Sciatic nerve (tissue), 2 donors: ENCODE data around the gene MCCC1. TPM values are rescaled to one million over a fixed set of nuclear protein-coding genes. Genes with fewer than 3 reads are reported as not detected.
"Not testable (repeated sequence)": the region's sequence is repeated elsewhere in the genome, so short reads cannot be mapped to it uniquely, and the experiment has no call there.

Source experiments
- ATAC-seq: fragments of 200-7000 bp; cut with Tn5 transposase; one replicate; pipeline ENCODE4 v1.9.1; 2020; ENCODE audit warnings: mild to moderate bottlenecking, moderate library complexity
- DNase-seq: peaks from one replicate; pipeline ENCODE4 v3.0.0-alpha.2; 2020; ENCODE audit warnings: low spot score
- intact Hi-C: fragments of 100-400 bp; cut with DNase I; formaldehyde crosslinking; loops from one replicate; pipeline ENCODE4 v1.14.2; 2022
- total RNA-seq: library from RNA; stranded (reverse); fragmentation: NEBNext Ultra II Directional; extraction: Animal tissue kit (Norgen Biotek cat#: 25700); gene quantifications from one replicate; pipeline ENCODE4 v1.2.1, GENCODE V29; 2021
- donor health status: DM: no; HTN: no; CAD: no.
- donor health status: DM: no; HTN: no; CAD: no.

Gene MCCC1
- 32.0 TPM for total RNA-seq

DNA sequence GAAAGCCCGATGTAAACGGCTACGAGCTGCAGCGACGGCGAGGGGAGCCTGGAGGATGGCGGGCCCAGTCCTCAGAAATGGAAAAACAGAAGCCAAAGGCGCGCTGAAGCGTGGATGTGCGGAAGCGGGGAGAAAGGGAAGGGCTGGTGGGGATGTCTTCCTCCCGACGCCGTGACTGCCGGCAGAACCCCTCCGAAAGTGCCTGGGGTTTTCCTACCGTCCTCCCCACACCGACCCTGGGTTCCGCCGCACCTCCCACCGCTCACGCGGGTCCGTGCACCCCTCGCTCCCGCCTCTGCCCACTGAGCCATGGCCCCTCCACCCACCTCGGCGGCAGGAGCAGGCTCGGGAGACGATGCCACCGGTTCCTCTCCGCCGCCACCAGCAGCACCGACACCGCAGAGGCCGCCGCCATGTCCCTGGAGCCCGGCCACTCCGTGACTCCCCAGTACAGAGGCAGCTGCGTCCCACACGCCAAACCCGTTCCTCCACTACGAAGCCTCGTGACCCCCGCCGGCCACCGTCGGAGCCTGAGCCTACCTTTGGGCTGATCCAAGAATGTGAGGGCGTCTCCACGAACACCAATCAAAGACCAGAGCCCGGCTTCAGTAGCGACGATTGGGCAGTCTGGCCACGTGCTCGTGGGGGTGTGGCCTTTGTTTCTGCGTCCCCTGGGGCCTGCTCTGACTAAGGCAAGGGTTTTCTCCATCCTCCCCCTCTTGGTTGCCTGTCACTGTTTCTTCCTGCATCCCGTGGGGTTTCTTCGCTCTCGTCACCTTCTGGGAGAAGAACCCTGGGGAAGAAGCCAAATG lies at the start of gene MCCC1:
Gene MCCC1 (minus strand): TSS at position 471 of the 812 bp plus-strand sequence. CDS start 56 bp downstream, at position 415.
- ATAC-seq (peak; percentile 100), DNase-seq (peak; percentile 98)
- intact Hi-C loops = no loop called here

DNA sequence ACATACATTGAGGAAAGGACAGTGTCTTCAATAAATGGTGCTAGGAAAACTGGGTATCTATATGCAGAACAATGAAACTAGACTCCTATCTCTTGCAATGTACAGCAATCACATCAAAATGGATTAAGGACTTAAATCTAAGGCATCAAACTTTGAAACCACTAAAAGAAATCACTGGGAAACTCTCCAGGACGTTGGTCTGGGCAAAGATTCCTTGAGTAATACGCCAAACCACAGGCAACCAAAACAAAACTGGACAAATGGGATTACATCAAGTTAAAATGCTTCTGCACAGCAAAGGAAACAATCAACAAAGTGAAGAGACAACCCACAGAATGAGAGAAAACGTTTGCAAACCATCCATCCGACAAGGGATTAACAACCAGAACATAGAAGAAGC lies 48.8 kb upstream of the MCCC1 start:
- DNase-seq = no peak
- ATAC-seq = no peak
- intact Hi-C loops = no loop called here

DNA sequence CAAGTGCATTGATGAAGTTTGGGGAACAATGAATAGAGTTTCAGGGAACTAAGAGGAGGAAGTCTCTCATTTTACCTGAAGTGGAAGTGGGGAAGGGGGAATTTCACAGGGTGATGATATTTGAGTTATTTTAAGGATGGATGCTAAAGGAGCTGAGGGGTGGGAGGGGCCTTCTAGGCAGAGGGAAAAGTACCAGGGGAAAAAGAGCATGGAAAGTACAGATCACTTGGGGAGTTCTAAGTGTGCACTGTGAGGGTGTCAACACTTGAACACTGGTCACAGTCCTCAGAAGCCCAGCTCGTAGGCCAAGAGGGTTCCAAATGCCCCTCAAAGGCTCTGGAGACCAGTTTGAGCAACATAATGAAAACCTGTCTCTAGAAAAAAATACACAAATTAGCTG lies 45.1 kb upstream of the MCCC1 start:
- ATAC-seq (no peak), DNase-seq (no peak)
- intact Hi-C loops = no loop called here

DNA sequence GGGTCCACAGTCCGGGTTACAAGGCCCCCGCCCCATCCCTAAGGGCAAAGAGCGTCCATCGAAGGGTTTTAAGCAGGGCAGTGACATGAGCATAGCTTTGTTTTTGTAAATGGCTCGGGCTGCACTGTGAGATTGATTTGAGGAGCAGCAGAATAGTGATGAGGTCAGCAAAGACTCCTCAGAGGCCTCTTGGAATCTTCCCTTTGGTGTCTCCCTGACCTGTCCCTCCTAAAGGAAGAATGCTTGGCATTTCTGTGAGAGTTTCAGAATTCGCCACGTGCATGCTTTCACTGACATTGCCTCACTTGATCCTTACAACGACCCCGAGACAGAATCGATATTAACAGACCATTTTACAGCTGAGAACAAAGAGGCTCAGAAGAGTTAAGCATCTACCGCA lies 42.9 kb upstream of the MCCC1 start:
- DNase-seq = no peak
- ATAC-seq = no peak
- intact Hi-C loops = no loop called here

DNA sequence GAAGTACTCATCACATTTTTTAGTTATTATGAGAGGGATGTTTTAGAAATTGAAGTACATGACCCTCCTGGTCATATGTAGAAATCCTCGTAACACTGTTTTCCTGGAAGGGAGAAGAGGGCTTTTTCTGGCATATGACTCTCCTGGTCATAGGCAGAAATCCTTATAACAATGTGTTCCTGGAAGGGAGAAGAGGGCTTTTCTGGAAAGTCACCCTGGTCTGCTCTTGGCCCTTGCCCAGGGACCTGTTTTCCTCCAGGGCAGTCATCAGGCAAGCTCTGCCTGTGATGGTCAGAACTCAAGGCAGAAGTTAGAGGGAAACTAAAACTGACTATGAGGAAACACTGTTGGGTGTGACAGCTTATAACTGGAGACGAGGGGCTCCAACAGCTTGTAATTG lies 35.5 kb upstream of the MCCC1 start:
- intact Hi-C loops = loop anchor here (10.0 kb wide), 1 partner anchor 50 kb away; no protein-coding TSS in a partner anchor
- ATAC-seq = no peak
- no peak for DNase-seq

DNA sequence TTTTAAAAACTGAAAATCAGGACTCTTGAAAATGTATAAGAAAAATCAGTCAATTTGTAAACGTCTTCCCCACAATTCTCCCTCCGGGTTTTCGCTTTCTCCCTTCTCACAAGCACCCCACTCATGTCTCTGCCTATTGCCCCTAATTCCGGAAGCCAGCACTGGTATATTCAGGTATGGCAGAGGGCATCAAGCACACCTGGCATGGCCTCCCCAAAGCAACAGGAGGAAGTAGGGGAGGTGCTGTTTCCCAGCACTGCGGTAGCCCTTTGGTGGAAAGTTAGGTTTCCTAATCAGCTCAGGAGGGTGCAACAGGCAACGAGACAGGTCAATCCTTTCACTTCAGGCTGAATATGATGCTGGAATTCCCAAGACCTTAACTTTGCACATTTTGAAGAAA lies 33.1 kb upstream of the MCCC1 start:
- DNase-seq = no peak
- intact Hi-C loops = loop anchor here (10.0 kb wide), 1 partner anchor 52 kb away; no protein-coding TSS in a partner anchor
- no peak for ATAC-seq

DNA sequence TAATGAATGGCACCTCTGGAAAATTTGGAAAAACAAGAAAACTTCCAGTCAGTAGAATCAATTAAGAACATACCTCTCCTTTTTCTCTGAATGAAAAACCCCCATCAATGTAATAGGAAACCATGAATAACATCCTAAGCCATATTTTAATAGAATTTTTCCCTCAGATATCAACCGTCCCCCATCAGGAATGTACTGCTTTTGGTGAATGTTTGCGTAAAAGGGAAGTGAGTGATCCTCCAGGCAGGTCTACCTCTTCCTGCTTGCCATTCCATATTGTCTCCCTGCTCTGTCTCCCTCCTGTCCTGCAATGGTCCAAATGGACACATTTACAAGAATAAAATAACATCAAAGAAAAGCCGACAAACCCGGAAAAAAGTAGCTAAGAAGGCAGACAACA lies 32.4 kb upstream of the MCCC1 start:
- ATAC-seq (no peak), DNase-seq (no peak)
- intact Hi-C loops = loop anchor here (10.0 kb wide), 1 partner anchor 53 kb away; no protein-coding TSS in a partner anchor

DNA sequence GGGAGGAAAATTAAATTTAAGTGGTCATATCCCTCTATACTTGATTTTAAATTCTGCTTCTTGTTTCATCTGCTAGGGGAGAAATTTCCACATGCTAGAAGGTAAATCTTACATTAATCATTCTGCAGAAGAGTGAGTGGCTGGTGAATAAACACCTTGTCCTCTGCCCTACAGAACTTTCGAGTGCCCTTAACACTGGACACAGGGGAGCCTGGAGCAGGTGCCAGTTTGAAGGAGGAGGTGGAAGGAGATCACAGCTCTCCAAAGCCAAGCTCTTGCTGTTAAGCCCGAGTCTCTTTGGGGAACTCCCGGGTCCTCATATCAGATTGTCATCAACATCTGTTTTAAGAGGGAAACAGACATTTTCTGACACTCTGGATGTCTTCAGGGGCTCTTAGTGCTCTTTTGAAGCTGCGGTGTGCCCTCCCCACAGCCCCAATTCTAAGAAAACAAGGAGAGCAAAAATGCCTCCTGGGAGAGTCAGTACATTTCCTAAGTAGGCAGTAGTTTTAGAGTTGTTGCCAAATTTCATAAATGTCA lies 32.0 kb upstream of the MCCC1 start:
- intact Hi-C loops = loop anchor here (10.0 kb wide), 1 partner anchor 54 kb away; no protein-coding TSS in a partner anchor
- no peak for DNase-seq
- no peak for ATAC-seq

DNA sequence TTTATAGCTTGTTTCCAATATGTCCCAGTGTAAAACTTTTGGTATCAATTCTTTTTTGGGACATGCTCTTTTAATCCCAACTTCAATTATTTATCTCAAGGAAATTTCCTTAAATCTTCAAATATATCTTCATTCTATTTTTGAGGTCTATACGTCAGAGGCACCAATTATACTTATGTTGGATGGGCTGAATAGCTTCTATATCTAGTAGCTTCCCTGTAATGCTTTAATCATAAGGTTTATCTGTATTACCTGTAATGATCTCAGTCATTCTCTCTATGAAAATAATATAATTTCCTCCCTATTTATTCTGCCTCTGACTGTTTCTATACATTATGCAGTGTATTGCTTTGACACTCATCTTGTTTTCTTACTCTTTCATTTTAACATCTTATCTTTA lies 29.9 kb upstream of the MCCC1 start:
- DNase-seq (no peak), ATAC-seq (no peak)
- intact Hi-C loops = loop anchor here (10.0 kb wide), 1 partner anchor 256 kb away; no protein-coding TSS in a partner anchor

DNA sequence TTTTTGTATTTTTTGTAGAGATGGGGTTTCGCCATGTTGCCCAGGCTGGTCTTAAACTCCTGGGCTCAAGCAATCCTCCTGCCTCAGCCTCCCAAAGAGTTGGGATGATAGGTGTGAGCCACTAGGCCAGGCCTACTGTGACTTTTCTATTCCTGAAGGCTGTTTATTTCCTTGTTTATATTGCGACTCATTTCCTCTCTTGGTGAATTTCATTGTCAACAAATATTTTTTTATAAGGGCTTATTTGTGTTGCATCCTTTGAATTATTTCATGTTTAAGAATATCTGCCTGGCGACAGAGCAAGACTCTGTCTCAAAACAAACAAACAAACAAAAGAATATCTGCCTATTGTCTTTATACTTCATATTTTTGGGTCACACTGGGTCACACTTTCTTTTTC lies 29.4 kb upstream of the MCCC1 start:
- intact Hi-C loops = loop anchor here (10.0 kb wide), 1 partner anchor 256 kb away; no protein-coding TSS in a partner anchor
- ATAC-seq = no peak
- no peak for DNase-seq

DNA sequence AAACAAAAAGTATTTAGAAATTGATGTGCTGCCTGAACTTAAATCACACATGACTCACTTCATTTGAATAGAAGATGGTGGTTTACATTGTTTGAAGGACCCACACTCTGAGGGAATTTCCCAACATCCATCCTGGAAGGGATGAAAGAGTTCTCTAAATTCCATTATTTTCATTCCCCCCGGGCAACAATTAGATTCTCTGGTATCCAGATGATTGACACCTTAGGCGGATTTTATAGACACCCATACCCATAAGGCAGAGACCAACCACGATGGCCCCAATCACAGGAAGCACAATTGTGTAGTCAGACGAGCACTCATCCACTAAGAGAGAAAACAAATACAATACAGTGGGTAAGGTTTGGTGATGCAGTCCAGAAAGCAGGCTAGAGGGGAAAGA lies 24.6 kb upstream of the MCCC1 start:
- no peak for ATAC-seq
- intact Hi-C loops = loop anchor here (10.0 kb wide), 1 partner anchor 261 kb away; no protein-coding TSS in a partner anchor
- DNase-seq = no peak

DNA sequence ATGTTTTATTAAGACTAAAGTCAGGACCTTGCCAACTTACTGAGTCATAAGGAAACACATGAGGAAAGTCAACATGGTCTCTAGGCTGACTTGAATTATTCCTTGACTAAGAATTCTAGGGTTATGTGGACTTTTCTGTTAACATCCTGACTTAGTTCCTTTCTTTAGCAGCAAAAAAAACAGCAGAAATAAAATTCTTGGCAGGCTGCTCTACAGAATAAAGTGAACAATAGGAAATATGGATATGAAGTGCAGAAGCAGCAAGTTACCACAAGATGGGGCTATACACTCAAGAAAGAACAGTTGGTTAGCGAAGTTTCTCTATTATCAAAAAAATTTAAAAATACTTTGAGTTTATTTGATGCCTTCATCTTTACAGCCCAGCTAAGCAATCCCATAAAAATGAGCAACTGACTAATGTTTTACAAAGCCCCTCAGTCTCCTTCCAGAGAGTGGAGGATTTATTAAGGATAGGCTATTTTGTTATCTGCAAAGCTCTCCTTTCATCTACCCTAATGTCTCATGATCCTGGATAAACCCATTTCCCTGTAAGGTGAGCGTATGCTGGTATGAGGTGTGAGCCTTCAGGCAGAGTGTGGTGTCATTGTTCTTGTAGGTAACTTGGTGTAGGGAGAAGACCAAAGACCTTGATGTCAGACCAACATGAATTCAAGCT lies 23.1 kb upstream of the MCCC1 start:
- intact Hi-C loops = loop anchor here (10.0 kb wide), 1 partner anchor 262 kb away; no protein-coding TSS in a partner anchor
- DNase-seq = no peak
- peak; percentile 76 for ATAC-seq

DNA sequence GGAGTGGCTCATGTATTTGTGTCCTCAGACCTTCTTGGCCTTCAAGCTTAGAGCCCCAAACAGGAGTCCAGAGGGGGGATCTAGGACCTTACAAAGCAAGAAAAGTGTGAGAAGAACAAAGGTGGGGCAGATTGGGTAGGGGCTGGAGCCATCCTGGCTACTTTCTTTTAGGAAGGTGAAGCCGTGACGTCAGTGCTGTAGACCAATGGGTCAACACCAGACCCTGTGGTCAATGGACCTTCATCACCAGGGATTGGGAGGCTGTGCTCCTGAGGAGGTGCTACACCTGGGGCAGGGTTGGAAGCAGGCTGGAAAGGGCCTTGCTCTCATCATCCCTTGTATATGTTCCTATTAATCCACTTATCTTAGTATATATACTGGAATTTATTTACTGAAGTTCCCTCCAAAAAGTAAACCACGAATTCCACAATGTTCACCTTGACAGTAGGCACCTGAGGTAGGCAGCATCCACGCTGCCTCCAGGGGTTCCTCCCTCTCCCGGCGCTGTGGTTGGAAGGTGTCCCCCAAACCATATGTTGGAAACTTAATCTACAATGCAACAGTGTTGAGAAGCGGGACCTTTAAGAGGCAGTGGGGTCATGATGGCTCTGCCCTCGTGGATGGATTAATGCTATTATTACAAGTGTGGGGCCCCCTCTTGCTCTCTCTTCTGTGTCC lies 21.4 kb upstream of the MCCC1 start:
- ATAC-seq = no peak
- intact Hi-C loops = loop anchor here (10.0 kb wide), 1 partner anchor 264 kb away; no protein-coding TSS in a partner anchor
- no peak for DNase-seq

DNA sequence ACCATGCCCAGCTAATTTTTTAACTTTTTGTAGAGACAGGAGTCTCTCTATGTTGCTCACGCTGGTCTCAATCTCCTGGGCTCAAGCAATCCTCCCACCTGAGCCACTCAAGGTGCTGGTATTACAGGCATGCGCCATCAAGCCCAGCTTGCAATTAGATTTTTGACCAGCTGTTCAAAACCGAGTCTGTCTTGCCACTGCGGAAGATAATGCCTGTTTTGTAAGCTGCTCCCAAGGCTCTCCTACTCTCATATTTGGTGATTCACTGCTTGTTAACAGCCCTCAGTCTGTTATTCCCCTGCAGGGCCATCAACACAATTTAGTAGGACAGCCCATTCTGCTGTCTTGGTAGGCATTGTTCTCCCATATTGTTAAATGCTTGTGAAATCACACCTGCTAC lies 17.8 kb upstream of the MCCC1 start:
- DNase-seq (no peak), ATAC-seq (no peak)
- intact Hi-C loops = no loop called here

DNA sequence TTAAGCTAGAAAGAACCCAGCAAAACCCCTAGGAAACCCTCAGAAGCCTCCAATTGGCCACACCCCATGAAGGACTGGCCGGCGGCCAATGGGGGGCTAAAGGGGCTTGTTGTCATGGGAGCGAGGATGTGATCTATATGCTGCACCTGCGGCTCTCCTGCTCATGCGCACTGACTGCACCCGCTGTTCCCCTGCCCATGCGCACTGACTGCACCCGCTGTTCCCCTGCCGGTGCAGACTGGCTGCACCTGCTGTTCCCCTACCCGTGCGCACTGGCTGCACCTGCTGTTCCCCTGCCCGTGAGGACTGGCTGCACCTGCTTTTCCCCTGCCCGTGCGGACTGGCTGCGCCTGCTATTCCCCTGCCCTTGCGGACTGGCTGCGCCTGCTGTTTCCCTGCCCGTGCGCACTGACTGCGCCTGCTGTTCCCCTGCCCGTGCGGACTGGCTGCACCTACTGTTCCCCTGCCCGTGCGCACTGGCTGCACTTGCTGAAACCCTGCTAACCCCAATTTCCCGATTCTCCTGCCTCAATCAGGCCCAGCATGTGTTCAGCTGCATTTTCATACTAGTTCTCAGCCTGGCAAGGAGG lies 16.8 kb upstream of the MCCC1 start:
- no peak for ATAC-seq
- intact Hi-C loops = no loop called here
- DNase-seq = no peak

DNA sequence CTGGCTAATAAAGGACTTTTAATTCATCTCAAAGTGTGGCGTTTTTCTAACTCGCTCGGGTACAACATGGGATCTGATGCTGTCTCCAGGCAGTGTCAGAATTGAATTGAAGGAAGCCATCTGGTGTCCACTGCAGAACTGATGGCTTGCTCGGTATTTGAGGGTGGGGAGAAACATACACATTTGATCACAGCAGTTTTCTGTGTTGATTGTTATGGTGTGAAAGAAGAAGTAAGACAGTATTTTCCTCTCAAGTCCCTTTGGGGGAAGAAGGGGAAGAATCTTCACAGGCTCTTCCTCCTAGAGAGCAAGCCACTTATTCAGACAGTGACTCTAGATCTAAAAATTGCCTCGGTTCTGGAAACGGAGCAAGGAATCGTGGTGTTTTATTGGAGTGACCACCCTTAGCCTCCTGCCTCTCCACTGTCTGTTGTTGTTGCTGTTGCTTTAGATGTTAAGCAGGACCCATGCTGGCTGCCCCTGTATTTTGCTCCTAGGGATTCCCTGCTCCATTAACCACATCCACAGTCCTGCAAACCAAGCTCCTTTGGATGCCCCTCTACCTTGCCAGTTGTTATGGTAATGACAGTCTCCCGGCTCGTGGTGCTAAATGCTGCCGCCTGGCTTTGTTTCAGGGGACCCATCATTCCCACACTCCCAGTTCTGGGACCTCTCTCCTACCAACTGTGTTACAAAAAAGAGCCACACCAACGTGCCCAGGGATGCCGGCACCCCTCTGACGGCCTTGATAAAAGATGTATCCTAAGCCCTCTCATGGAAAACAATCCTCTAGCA lies 15.3 kb upstream of the MCCC1 start:
- DNase-seq (no peak), ATAC-seq (peak; percentile 13)
- intact Hi-C loops = no loop called here

DNA sequence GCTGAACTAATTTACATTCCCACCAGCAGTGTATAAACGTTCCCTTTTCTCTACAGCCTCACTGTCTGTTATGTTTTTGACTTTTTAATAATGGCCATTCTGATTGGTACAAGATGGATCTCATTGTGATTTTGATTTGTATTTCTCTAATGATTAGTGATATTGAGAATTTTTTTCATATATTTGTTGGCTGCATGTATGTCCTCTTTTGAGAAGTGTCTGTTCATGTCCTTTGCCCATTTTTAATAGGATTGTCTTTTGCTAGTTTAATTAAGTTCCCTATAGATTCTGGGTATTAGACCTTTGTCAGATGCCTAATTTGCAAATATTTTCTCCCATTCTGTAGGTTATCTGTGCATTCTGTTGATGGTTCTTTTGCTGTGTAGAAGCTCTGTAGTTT lies 10.6 kb upstream of the MCCC1 start:
- intact Hi-C loops, DNase-seq, ATAC-seq: not testable (repeated sequence)

DNA sequence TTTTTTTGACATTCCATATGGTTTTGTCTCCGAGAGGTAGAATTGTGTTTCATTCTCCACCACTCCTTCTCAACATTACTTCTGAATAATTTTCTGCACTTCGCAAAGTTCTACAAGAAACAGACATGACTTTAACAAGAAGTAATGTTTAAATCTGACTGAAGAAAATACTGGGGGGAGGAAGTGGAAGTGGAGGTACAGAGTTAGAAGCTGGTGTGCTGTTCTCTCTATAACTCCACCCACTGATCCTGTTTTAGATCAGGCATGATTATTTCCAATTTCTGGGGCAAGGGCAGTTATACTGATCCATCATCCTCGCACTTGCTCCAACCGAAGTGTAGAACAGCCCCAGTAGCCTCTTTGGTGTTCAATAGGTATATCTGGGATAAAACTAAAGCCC lies 9.2 kb upstream of the MCCC1 start:
- DNase-seq (no peak), ATAC-seq (no peak)
- intact Hi-C loops = no loop called here
